HCT116 (cell line): ENCODE results near the gene NPEPL1. TPM values are rescaled to one million over a fixed set of nuclear protein-coding genes. Genes with fewer than 3 reads are reported as not detected.

Source experiments
- ATAC-seq: fragments of 200-7000 bp; cut with Tn5 transposase; 2 replicates; pipeline ENCODE4 v1.9.1; 2020; ENCODE audit warnings: mild to moderate bottlenecking, moderate library complexity
- BruUV-seq: library from RNA; stranded (reverse); fragments of 400-500 nt; replicated peaks from 2 replicates; lab custom pipeline; 2021; lab: Mats Ljungman, UMichigan
- CTCF ChIA-PET: fragments of 300-600 bp; sonication (Branson Sonifier 250); formaldehyde crosslinking; loops from one replicate; lab custom pipeline; 2021; ENCODE audit warnings: antibody characterized with exemption; lab: Charles Lee
- POLR2A ChIA-PET: fragments of 300-600, 350-600 bp; sonication (Branson Sonifier 250); formaldehyde crosslinking; loops from one replicate; lab custom pipeline; 2021; ENCODE audit warnings: antibody characterized with exemption; lab: Charles Lee
- RAD21 ChIA-PET, 2 experiments: fragments of 300-600 bp; sonication (Branson Sonifier 250); formaldehyde crosslinking; loops; one replicate each; lab custom pipeline; 2023; ENCODE audit warnings: low total read pairs in 2 of 2; ENCODE audit not compliant: uncharacterized antibody in 2 of 2, unreplicated experiment in 2 of 2, low non-redundant PET in 1 of 2; lab: Charles Lee
- DNase-seq: peaks from one replicate; pipeline ENCODE4 v3.0.0-alpha.2; 2010; ENCODE audit warnings: low read depth, low spot score
- H2AFZ ChIP-seq: fragments of 200-600 bp; shearing (Covaris generic), sonication (generic); 2 replicates; pipeline ENCODE4 v1.6.1; 2017; ENCODE audit warnings: low read depth, mixed run types, mixed read lengths, antibody characterized with exemption, low read length; ENCODE audit not compliant: poor library complexity, severe bottlenecking
- H3K27ac ChIP-seq: 2 replicates; pipeline ENCODE4 v1.5.1; 2012; ENCODE audit warnings: low read depth, low read length
- H3K27me3 ChIP-seq: fragments of 200-600 bp; sonication (generic); 2 replicates; pipeline ENCODE4 v1.6.1; 2016; ENCODE audit warnings: mixed run types, low read length, mixed read lengths; ENCODE audit not compliant: insufficient read depth
- H3K36me3 ChIP-seq, 2 experiments: fragments of 200-500 bp in 1 of 2; fragments of 200-600 bp in 1 of 2; sonication (Bioruptor generic) in 1 of 2; sonication (generic) in 1 of 2; 2 replicates each; pipeline versions ENCODE4 v1.5.1 to v1.6.1; 2014 to 2016; ENCODE audit warnings: low read length in 2 of 2, inconsistent platforms in 1 of 2, mixed read lengths in 1 of 2, mixed run types in 1 of 2; ENCODE audit not compliant: insufficient read depth in 2 of 2, control insufficient read depth in 1 of 2
- H3K4me1 ChIP-seq, 2 experiments: fragments of 200-600 bp in 1 of 2; sonication (generic) in 1 of 2; 2 replicates each; pipeline versions ENCODE4 v1.5.1 to v1.6.1; 2012 to 2017; ENCODE audit warnings: low read length in 2 of 2, inconsistent platforms in 1 of 2, mild to moderate bottlenecking in 1 of 2, mixed read lengths in 1 of 2, mixed run types in 1 of 2, moderate library complexity in 1 of 2; ENCODE audit not compliant: insufficient read depth in 2 of 2, control insufficient read depth in 1 of 2
- H3K4me2 ChIP-seq: fragments of 200-600 bp; sonication (generic); 2 replicates; pipeline ENCODE4 v1.6.1; 2017; ENCODE audit warnings: mixed run types, low read length, mixed read lengths
- H3K4me3 ChIP-seq, 2 experiments: fragments of 200-600 bp in 1 of 2; sonication (generic) in 1 of 2; replicated peaks in 1 of 2; 2 replicates each; pipeline ENCODE4 v1.5.1; 2011 to 2016; ENCODE audit warnings: low read length in 2 of 2, control low read depth in 1 of 2, low read depth in 1 of 2, mild to moderate bottlenecking in 1 of 2, mixed read lengths in 1 of 2, mixed run types in 1 of 2
- H3K79me2 ChIP-seq: fragments of 200-600 bp; sonication (generic); 2 replicates; pipeline ENCODE4 v1.6.1; 2017; ENCODE audit warnings: mild to moderate bottlenecking, mixed run types, low read length, moderate library complexity, mixed read lengths; ENCODE audit not compliant: insufficient read depth
- H3K9ac ChIP-seq: fragments of 200-600 bp; sonication (generic); 2 replicates; pipeline ENCODE4 v1.6.1; 2016; ENCODE audit warnings: low read length, mixed read lengths
- H3K9me2 ChIP-seq: fragments of 200-600 bp; sonication (generic), shearing (Covaris generic); 2 replicates; pipeline ENCODE4 v1.6.1; 2017; ENCODE audit warnings: mixed run types, mild to moderate bottlenecking, moderate library complexity; ENCODE audit not compliant: insufficient read depth
- H3K9me3 ChIP-seq, 2 experiments: fragments of 200-500 bp in 1 of 2; fragments of 200-600 bp in 1 of 2; sonication (Bioruptor generic) in 1 of 2; sonication (generic) in 1 of 2; 2 replicates each; pipeline ENCODE4 v1.6.1; 2014 to 2017; ENCODE audit warnings: low read length in 2 of 2, mixed read lengths in 2 of 2, inconsistent platforms in 1 of 2, low read depth in 1 of 2, mild to moderate bottlenecking in 1 of 2, mixed run types in 1 of 2, moderate library complexity in 1 of 2; ENCODE audit not compliant: control insufficient read depth in 1 of 2, insufficient read depth in 1 of 2
- H4K20me1 ChIP-seq: fragments of 200-600 bp; sonication (generic), shearing (Covaris generic); 2 replicates; pipeline ENCODE4 v1.6.1; 2017; ENCODE audit warnings: mixed run types, mild to moderate bottlenecking, moderate library complexity; ENCODE audit not compliant: insufficient read depth
- ATF3 ChIP-seq: IDR thresholded peaks from 2 replicates; pipeline ENCODE4 v1.6.1; 2012
- CBX3 ChIP-seq: IDR thresholded peaks from 2 replicates; pipeline ENCODE4 v1.6.1; 2012; ENCODE audit warnings: low read depth
- CTCF ChIP-seq, 3 experiments: fragments of 200-600 bp in 1 of 3; sonication (generic) in 1 of 3; IDR thresholded peaks in 2 of 3; conservative IDR thresholded peaks in 1 of 3; 2 replicates each; pipeline ENCODE4 v1.5.1; 2012 to 2017; ENCODE audit warnings: low read depth in 2 of 3, low read length in 2 of 3, antibody characterized with exemption in 1 of 3, borderline replicate concordance in 1 of 3, control low read depth in 1 of 3, mild to moderate bottlenecking in 1 of 3, mixed read lengths in 1 of 3, mixed run types in 1 of 3, moderate library complexity in 1 of 3; ENCODE audit not compliant: insufficient read depth in 1 of 3
- EGR1 ChIP-seq: IDR thresholded peaks from 2 replicates; pipeline ENCODE4 v1.6.1; 2012; ENCODE audit warnings: low read depth
- ELF1 ChIP-seq: IDR thresholded peaks from 2 replicates; pipeline ENCODE4 v1.6.1; 2012; ENCODE audit warnings: low read depth, borderline replicate concordance
- EZH2 ChIP-seq: fragments of 200-600 bp; sonication (generic); IDR thresholded peaks from 2 replicates; pipeline ENCODE4 v1.6.1; 2017; ENCODE audit warnings: antibody characterized with exemption, mixed run types
- EZH2phosphoT487 ChIP-seq: fragments of 200-600 bp; IDR thresholded peaks from 2 replicates; pipeline ENCODE4 v1.6.1; 2018; ENCODE audit warnings: antibody characterized with exemption, borderline replicate concordance
- FOSL1 ChIP-seq: IDR thresholded peaks from 2 replicates; pipeline ENCODE4 v1.6.1; 2012; ENCODE audit warnings: low read depth
- POLR2A ChIP-seq: IDR thresholded peaks from 2 replicates; pipeline ENCODE4 v1.7.0; 2011; ENCODE audit warnings: borderline replicate concordance; ENCODE audit not compliant: insufficient read depth, insufficient read length; ENCODE audit errors: extremely low read depth
- SIN3A ChIP-seq: IDR thresholded peaks from 2 replicates; pipeline ENCODE4 v1.6.1; 2012; ENCODE audit warnings: low read depth
- SRF ChIP-seq: IDR thresholded peaks from 2 replicates; pipeline ENCODE4 v1.6.1; 2012; ENCODE audit warnings: low read depth
- TCF7L2 ChIP-seq: IDR thresholded peaks from 2 replicates; pipeline ENCODE4 v1.7.0; 2011; ENCODE audit warnings: borderline replicate concordance, inconsistent platforms; ENCODE audit not compliant: insufficient read depth, insufficient read length; ENCODE audit errors: extremely low read depth
- YY1 ChIP-seq: IDR thresholded peaks from 2 replicates; pipeline ENCODE4 v1.6.1; 2011; ENCODE audit warnings: low read length, low read depth, moderate library complexity, mild to moderate bottlenecking; ENCODE audit not compliant: insufficient replicate concordance; ENCODE audit errors: extremely low read depth
- ZFX ChIP-seq: fragments of 450-650 bp; IDR thresholded peaks from 2 replicates; pipeline ENCODE4 v1.6.1; 2017
- ZNF274 ChIP-seq: fragments of 200-500 bp; sonication (Bioruptor generic); IDR thresholded peaks from 2 replicates; pipeline ENCODE4 v1.6.1; 2014; ENCODE audit warnings: mild to moderate bottlenecking, low read depth, low read length, inconsistent platforms
- intact Hi-C: fragments of 100-400 bp; cut with micrococcal nuclease; formaldehyde crosslinking; loops from 2 replicates; pipeline ENCODE4 v1.10.0; 2022
- total RNA-seq: library from RNA; stranded (reverse); gene quantifications from one replicate; pipeline ENCODE4 v1.2.1, GENCODE V29; 2021; ENCODE audit not compliant: unreplicated experiment
- TF ChIP-seq, protein P1 (sequence below): IDR thresholded peaks from 2 replicates; pipeline ENCODE4 v1.6.1; 2011; ENCODE audit warnings: mild to moderate bottlenecking, low read length, moderate library complexity; ENCODE audit not compliant: insufficient replicate concordance; ENCODE audit errors: extremely low read depth
- TF ChIP-seq, protein P2 (sequence below): IDR thresholded peaks from 2 replicates; pipeline ENCODE4 v1.6.1; 2012; ENCODE audit warnings: low read depth
- TF ChIP-seq, protein P3 (sequence below): IDR thresholded peaks from 2 replicates; pipeline ENCODE4 v1.6.1; 2012

NPEPL1 gene
- total RNA-seq, 1 experiment from 2014 or later: 16.6 TPM

- H4K20me1 ChIP-seq: peaks cover 3% of the 10 kb centered on the region; the same call in 1 of the 2 replicates
Observed at GRCh38 chr20:58656831-58657230, 35.8 kb upstream of the NPEPL1 start.

More at GRCh38 chr20:58656831-58657230, 35.8 kb upstream of the NPEPL1 start:
- BruUV-seq: no TSS peak
- H3K9ac ChIP-seq: no peak overlapping the region
- DNase-seq (no peak), ATAC-seq (no peak)
- no peaks in the 10 kb centered on the region for H3K9me3 ChIP-seq
- POLR2A ChIA-PET: interaction anchor here (0.6 kb wide), 1 partner anchor 84 kb away, joined by 3 read pairs; no protein-coding TSS in a partner anchor
- peaks cover 100% of the 10 kb centered on the region for H3K79me2 ChIP-seq
- RAD21 ChIA-PET: no interaction called here
- H3K4me3 ChIP-seq: no peak overlapping the region
- no peaks in the 10 kb centered on the region for H3K27me3 ChIP-seq
- H3K4me1 ChIP-seq: peaks cover 3 to 19% of the 10 kb centered on the region in 2 experiments; a peak in 3 of 4 replicates
- no peak overlapping the region for H3K27ac ChIP-seq
- H3K9me2 ChIP-seq: no peaks in the 10 kb centered on the region
- H3K36me3 ChIP-seq: peaks cover 4 to 10% of the 10 kb centered on the region in 2 experiments; a peak in 3 of 4 replicates
- no peak for TF ChIP-seq FOSL1
- TF ChIP-seq SRF: no peak
- no peak for TF ChIP-seq YY1
- TF ChIP-seq CBX3: no peak
- TF ChIP-seq POLR2A: no peak
- TF ChIP-seq ATF3: no peak
- TF ChIP-seq EZH2: no peak
- TF ChIP-seq, protein P1, sequence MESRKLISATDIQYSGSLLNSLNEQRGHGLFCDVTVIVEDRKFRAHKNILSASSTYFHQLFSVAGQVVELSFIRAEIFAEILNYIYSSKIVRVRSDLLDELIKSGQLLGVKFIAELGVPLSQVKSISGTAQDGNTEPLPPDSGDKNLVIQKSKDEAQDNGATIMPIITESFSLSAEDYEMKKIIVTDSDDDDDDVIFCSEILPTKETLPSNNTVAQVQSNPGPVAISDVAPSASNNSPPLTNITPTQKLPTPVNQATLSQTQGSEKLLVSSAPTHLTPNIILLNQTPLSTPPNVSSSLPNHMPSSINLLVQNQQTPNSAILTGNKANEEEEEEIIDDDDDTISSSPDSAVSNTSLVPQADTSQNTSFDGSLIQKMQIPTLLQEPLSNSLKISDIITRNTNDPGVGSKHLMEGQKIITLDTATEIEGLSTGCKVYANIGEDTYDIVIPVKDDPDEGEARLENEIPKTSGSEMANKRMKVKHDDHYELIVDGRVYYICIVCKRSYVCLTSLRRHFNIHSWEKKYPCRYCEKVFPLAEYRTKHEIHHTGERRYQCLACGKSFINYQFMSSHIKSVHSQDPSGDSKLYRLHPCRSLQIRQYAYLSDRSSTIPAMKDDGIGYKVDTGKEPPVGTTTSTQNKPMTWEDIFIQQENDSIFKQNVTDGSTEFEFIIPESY: no peak
- no peak for TF ChIP-seq CTCF (IDR thresholded peaks at IDR 0.05 in 2 of 3, conservative IDR thresholded peaks at IDR 0.05 in 1 of 3; ENCODE audit: borderline replicate concordance in 1 of 3, insufficient read depth in 1 of 3, low read depth in 2 of 3, low read length in 2 of 3)
- no peak for TF ChIP-seq ZNF274
- TF ChIP-seq, protein P2, sequence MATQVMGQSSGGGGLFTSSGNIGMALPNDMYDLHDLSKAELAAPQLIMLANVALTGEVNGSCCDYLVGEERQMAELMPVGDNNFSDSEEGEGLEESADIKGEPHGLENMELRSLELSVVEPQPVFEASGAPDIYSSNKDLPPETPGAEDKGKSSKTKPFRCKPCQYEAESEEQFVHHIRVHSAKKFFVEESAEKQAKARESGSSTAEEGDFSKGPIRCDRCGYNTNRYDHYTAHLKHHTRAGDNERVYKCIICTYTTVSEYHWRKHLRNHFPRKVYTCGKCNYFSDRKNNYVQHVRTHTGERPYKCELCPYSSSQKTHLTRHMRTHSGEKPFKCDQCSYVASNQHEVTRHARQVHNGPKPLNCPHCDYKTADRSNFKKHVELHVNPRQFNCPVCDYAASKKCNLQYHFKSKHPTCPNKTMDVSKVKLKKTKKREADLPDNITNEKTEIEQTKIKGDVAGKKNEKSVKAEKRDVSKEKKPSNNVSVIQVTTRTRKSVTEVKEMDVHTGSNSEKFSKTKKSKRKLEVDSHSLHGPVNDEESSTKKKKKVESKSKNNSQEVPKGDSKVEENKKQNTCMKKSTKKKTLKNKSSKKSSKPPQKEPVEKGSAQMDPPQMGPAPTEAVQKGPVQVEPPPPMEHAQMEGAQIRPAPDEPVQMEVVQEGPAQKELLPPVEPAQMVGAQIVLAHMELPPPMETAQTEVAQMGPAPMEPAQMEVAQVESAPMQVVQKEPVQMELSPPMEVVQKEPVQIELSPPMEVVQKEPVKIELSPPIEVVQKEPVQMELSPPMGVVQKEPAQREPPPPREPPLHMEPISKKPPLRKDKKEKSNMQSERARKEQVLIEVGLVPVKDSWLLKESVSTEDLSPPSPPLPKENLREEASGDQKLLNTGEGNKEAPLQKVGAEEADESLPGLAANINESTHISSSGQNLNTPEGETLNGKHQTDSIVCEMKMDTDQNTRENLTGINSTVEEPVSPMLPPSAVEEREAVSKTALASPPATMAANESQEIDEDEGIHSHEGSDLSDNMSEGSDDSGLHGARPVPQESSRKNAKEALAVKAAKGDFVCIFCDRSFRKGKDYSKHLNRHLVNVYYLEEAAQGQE: no peak
- no peak for TF ChIP-seq TCF7L2
- no peak for TF ChIP-seq ELF1
- TF ChIP-seq ZFX: no peak
- TF ChIP-seq, protein P3, sequence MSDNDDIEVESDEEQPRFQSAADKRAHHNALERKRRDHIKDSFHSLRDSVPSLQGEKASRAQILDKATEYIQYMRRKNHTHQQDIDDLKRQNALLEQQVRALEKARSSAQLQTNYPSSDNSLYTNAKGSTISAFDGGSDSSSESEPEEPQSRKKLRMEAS: no peak
- TF ChIP-seq EZH2phosphoT487: no peak
- no peak for TF ChIP-seq SIN3A
- no peak for TF ChIP-seq EGR1
- no peak overlapping the region for H3K4me2 ChIP-seq
- CTCF ChIA-PET: interaction anchor here (0.9 to 1.2 kb wide), 2 partner anchors 20 to 175 kb away, joined by 3 to 4 read pairs; no protein-coding TSS in a partner anchor
- no peak overlapping the region for H2AFZ ChIP-seq
- intact Hi-C loops: loop anchor here (10.0 kb wide), 2 partner anchors 228 to 398 kb away; no protein-coding TSS in a partner anchor
